Fibroblast of lung (primary cell): Measurements from ENCODE around the gene CARD14. TPM values are rescaled to one million over a fixed set of nuclear protein-coding genes. Genes with fewer than 3 reads are reported as not detected.

Experiments used
- DNase-seq, 2 donors: peaks; one replicate each; pipeline versions ENCODE4 v3.0.0 to v3.0.0-alpha.2; 2010; ENCODE audit warnings: low read depth in 2 of 2
- H2AFZ ChIP-seq: 2 replicates; pipeline ENCODE4 v1.5.1; 2012; ENCODE audit warnings: low read length, control low read depth, inconsistent platforms
- H3K27ac ChIP-seq: 2 replicates; pipeline ENCODE4 v1.5.1; 2011; ENCODE audit warnings: low read length, control low read depth; ENCODE audit not compliant: insufficient read depth
- H3K27me3 ChIP-seq: 2 replicates; pipeline ENCODE4 v1.5.1; 2011; ENCODE audit warnings: mild to moderate bottlenecking, low read length; ENCODE audit not compliant: control insufficient read depth, insufficient read depth
- H3K36me3 ChIP-seq: 2 replicates; pipeline ENCODE4 v1.5.1; 2011; ENCODE audit warnings: low read length; ENCODE audit not compliant: control insufficient read depth, insufficient read depth
- H3K4me1 ChIP-seq: 2 replicates; pipeline ENCODE4 v1.5.1; 2011; ENCODE audit warnings: low read length; ENCODE audit not compliant: control insufficient read depth, insufficient read depth; ENCODE audit errors: extremely low read depth
- H3K4me2 ChIP-seq: 2 replicates; pipeline ENCODE4 v1.5.1; 2011; ENCODE audit warnings: low read length, control low read depth; ENCODE audit not compliant: insufficient read depth; ENCODE audit errors: extremely low read depth
- H3K4me3 ChIP-seq, 4 experiments: fragments of 200-600 bp in 1 of 4; sonication (generic) in 1 of 4; replicated peaks in 1 of 4; 2 replicates each; pipeline ENCODE4 v1.5.1; 2011 to 2016; ENCODE audit warnings: low read length in 4 of 4, low read depth in 3 of 4, mild to moderate bottlenecking in 3 of 4, control low read depth in 2 of 4, inconsistent platforms in 1 of 4, mixed read lengths in 1 of 4; ENCODE audit not compliant: insufficient read depth in 1 of 4; ENCODE audit errors: control extremely low read depth in 1 of 4
- H3K79me2 ChIP-seq: 2 replicates; pipeline ENCODE4 v1.5.1; 2012; ENCODE audit warnings: mild to moderate bottlenecking, low read length, inconsistent platforms; ENCODE audit not compliant: control insufficient read depth, insufficient read depth
- H3K9ac ChIP-seq: 2 replicates; pipeline ENCODE4 v1.5.1; 2011; ENCODE audit warnings: mild to moderate bottlenecking, low read length, control low read depth; ENCODE audit not compliant: insufficient read depth
- H3K9me3 ChIP-seq: 2 replicates; pipeline ENCODE4 v1.5.1; 2012; ENCODE audit warnings: low read depth, low read length; ENCODE audit not compliant: control insufficient read depth, insufficient read depth
- H4K20me1 ChIP-seq: 2 replicates; pipeline ENCODE4 v1.5.1; 2011; ENCODE audit warnings: low read length; ENCODE audit not compliant: control insufficient read depth, insufficient read depth; ENCODE audit errors: extremely low read depth
- EZH2 ChIP-seq: IDR thresholded peaks from 2 replicates; pipeline ENCODE4 v1.5.1; 2012; ENCODE audit warnings: low read length, control low read depth, mild to moderate bottlenecking; ENCODE audit errors: missing control alignments
- polyA plus RNA-seq, 2 donors: library from polyadenylated mRNA; depleted of rRNA in 1 of 2; stranded (reverse) in 1 of 2; unstranded in 1 of 2; fragments of >200 nt; gene quantifications; 2 replicates each; pipeline ENCODE4 v1.2.1, GENCODE V29; 2011 to 2012; ENCODE audit warnings: missing spikeins in 1 of 2
- total RNA-seq: library from RNA; depleted of rRNA; stranded (reverse); fragments of >200 nt; gene quantifications from 2 replicates; pipeline ENCODE4 v1.2.1, GENCODE V29; 2014
- TF ChIP-seq, protein P1 (sequence below), 2 donors: IDR thresholded peaks in 1 of 2; conservative IDR thresholded peaks in 1 of 2; 1 replicate in 1 of 2; 2 replicates in 1 of 2; pipeline ENCODE4 v1.5.1; 2011 to 2012; ENCODE audit warnings: low read length in 2 of 2, control low read depth in 1 of 2, inconsistent platforms in 1 of 2, low read depth in 1 of 2, mild to moderate bottlenecking in 1 of 2

CARD14 gene
- total and polyA plus RNA-seq, 2 donors (not counting 1 experiment from before 2014, with no cell fraction given), result 0.17 TPM; not detected in 1

DNA sequence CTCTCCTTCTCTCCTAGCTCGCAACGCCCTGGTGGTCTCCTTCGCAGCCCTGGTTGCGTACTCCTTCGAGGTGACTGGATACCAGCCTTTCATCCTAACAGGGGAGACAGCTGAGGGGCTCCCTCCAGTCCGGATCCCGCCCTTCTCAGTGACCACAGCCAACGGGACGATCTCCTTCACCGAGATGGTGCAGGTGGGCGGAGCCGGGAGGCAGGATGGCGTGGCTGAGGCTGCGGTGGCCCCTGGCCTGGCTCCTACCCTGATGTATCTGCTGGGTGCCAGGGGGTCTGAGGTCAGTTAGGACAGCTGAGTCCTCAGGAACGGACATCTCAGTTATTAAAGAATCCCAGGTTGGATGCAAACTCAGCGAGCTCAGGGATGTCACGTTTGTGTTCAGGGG is 67.1 kb downstream of the CARD14 start:
- H3K27ac ChIP-seq, result no peak overlapping the region
- H3K9me3 ChIP-seq, result no peaks in the 10 kb centered on the region
- H3K4me3 ChIP-seq, result no peak overlapping the region
- no peak overlapping the region for H2AFZ ChIP-seq
- H3K27me3 ChIP-seq, result no peaks in the 10 kb centered on the region
- no peak for TF ChIP-seq EZH2
- TF ChIP-seq, protein P1, sequence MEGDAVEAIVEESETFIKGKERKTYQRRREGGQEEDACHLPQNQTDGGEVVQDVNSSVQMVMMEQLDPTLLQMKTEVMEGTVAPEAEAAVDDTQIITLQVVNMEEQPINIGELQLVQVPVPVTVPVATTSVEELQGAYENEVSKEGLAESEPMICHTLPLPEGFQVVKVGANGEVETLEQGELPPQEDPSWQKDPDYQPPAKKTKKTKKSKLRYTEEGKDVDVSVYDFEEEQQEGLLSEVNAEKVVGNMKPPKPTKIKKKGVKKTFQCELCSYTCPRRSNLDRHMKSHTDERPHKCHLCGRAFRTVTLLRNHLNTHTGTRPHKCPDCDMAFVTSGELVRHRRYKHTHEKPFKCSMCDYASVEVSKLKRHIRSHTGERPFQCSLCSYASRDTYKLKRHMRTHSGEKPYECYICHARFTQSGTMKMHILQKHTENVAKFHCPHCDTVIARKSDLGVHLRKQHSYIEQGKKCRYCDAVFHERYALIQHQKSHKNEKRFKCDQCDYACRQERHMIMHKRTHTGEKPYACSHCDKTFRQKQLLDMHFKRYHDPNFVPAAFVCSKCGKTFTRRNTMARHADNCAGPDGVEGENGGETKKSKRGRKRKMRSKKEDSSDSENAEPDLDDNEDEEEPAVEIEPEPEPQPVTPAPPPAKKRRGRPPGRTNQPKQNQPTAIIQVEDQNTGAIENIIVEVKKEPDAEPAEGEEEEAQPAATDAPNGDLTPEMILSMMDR (conservative IDR thresholded peaks at IDR 0.05 in 1 of 2, IDR thresholded peaks at IDR 0.05 in 1 of 2; ENCODE audit: low read depth in 1 of 2, low read length in 2 of 2), result no peak
- H3K79me2 ChIP-seq, result no peaks in the 10 kb centered on the region
- H4K20me1 ChIP-seq, result no peaks in the 10 kb centered on the region
- no peak overlapping the region for H3K4me2 ChIP-seq
- H3K9ac ChIP-seq, result no peak overlapping the region
- DNase-seq, result no peak
- no peaks in the 10 kb centered on the region for H3K4me1 ChIP-seq
- H3K36me3 ChIP-seq, result no peaks in the 10 kb centered on the region

DNA sequence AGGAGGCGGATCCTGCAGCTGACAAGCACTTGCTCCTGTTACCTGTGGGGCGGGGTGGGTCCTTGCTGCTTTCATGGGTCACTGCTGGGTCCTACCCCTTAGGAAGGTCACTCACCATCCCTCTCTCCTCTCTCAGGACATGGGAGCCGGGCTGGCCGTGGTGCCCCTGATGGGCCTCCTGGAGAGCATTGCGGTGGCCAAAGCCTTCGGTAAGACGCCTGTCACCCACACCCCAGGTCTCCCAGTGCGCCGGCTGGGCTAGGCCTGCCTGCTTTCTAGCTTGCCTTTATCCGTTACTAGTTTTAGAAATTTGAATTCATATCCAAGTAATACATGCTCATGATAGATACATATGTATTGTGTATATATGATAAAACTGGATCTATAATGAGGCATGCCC is 67.6 kb downstream of the CARD14 start:
- Histone ChIP-seq H4K20me1 (no peaks in the 10 kb centered on the region), H3K79me2 (no peaks in the 10 kb centered on the region), H3K4me1 (no peaks in the 10 kb centered on the region), H3K9me3 (no peaks in the 10 kb centered on the region), H3K9ac (no peak overlapping the region), H3K4me2 (no peak overlapping the region), H3K27me3 (no peaks in the 10 kb centered on the region), H3K36me3 (peaks cover 2% of the 10 kb centered on the region), H3K27ac (no peak overlapping the region), H2AFZ (no peak overlapping the region), H3K4me3 (no peak overlapping the region)
- DNase-seq, result no peak
- TF ChIP-seq, protein P1 (conservative IDR thresholded peaks at IDR 0.05 in 1 of 2, IDR thresholded peaks at IDR 0.05 in 1 of 2; ENCODE audit: low read depth in 1 of 2, low read length in 2 of 2), result no peak
- no peak for TF ChIP-seq EZH2

DNA sequence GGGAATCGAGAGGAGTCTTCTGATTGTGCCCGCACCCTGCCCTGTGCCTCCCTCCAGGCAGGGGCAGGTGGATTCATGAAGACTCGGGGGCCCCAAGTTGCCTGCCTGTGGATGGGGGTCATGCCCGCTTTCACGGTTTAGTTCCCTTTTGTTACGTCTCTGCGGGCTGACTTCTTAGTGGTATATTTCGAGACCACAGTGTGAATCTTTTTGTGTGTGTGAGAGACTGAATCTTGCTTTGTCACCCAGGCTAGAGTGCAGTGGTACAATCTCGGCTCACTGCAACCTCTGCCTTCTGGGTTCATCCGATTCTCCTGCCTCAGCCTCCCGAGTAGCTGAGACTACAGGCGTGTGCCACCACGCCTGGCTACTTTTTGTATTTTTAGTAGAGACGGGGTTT is 72.7 kb downstream of the CARD14 start:
- Histone ChIP-seq H3K9ac (no peak overlapping the region), H2AFZ (no peak overlapping the region), H3K79me2 (no peaks in the 10 kb centered on the region), H3K9me3 (no peaks in the 10 kb centered on the region), H3K4me1 (no peaks in the 10 kb centered on the region), H3K27ac (no peak overlapping the region), H4K20me1 (no peaks in the 10 kb centered on the region), H3K36me3 (peaks cover 3% of the 10 kb centered on the region), H3K4me3 (no peak overlapping the region), H3K27me3 (no peaks in the 10 kb centered on the region), H3K4me2 (no peak overlapping the region)
- no peak for TF ChIP-seq EZH2
- TF ChIP-seq, protein P1 (conservative IDR thresholded peaks at IDR 0.05 in 1 of 2, IDR thresholded peaks at IDR 0.05 in 1 of 2; ENCODE audit: low read depth in 1 of 2, low read length in 2 of 2), result no peak
- no peak for DNase-seq
